ENCODE data around the gene OR1I1.
A peak's percentile ranks its signal among the peaks of the same experiment; 100 is the strongest.

The OR1I1 gene

GRCh38 chr19:15123900-15124299, 41.9 kb downstream of the OR1I1 start:
- Histone ChIP-seq H3K9ac (ENCODE audit: low read length) (peak overlapping the region; percentile 85), H3K9me2 (replicated peaks; ENCODE audit: insufficient read depth, low read length) (no peaks in the 10 kb centered on the region), H4K20me1 (ENCODE audit: low read depth, low read length) (no peaks in the 10 kb centered on the region), H3K4me2 (ENCODE audit: low read depth, low read length, poor library complexity, severe bottlenecking) (peak overlapping the region; percentile 82), H3K36me3 (ENCODE audit: low read length) (0 out of 2 replicates have a peak, but pooled peaks cover 4% of the 10 kb centered on the region), H3K27me3 (ENCODE audit: low read length) (no peaks in the 10 kb centered on the region), H3K9me3 (ENCODE audit: insufficient read depth, low read length) (no peaks in the 10 kb centered on the region), H2AFZ (ENCODE audit: low read depth, low read length, severe bottlenecking) (no peak overlapping the region), H3K27ac (ENCODE audit: low read depth, low read length) (no peak overlapping the region; the same call in 1 of the 2 replicates), H3F3A (ENCODE audit: insufficient read depth) (no peaks in the 10 kb centered on the region), H3K79me2 (ENCODE audit: insufficient read depth, low read length) (peaks cover 11% of the 10 kb centered on the region), H3K4me3 (ENCODE audit: insufficient read depth, low read length, poor library complexity, severe bottlenecking) (peak overlapping the region; percentile 79)
- TF ChIP-seq EZH2phosphoT487 (conservative IDR thresholded peaks at IDR 0.05; ENCODE audit: low read length) = no peak
- no peak for TF ChIP-seq CTCF (IDR thresholded peaks at IDR 0.05; ENCODE audit: insufficient read depth, low read length, poor library complexity, severe bottlenecking)

- Histone ChIP-seq H2AFZ (ENCODE audit: low read depth, low read length, severe bottlenecking) (peak overlapping the region; percentile 82), H3K27ac (ENCODE audit: low read depth, low read length) (peak overlapping the region; percentile 73)
Observed at GRCh38 chr19:15124572-15125231, 42.7 kb downstream of the OR1I1 start.

GRCh38 chr19:15125232-15126067, 43.4 kb downstream of the OR1I1 start:
- Histone ChIP-seq H3K4me2 (ENCODE audit: low read depth, low read length, poor library complexity, severe bottlenecking) (peak overlapping the region; percentile 82), H3K9ac (ENCODE audit: low read length) (peak overlapping the region; percentile 85), H2AFZ (ENCODE audit: low read depth, low read length, severe bottlenecking) (peak overlapping the region; percentile 82), H3K9me2 (replicated peaks; ENCODE audit: insufficient read depth, low read length) (no peaks in the 10 kb centered on the region), H3K27ac (ENCODE audit: low read depth, low read length) (peak overlapping the region; percentile 73), H3K27me3 (ENCODE audit: low read length) (no peaks in the 10 kb centered on the region), H3F3A (ENCODE audit: insufficient read depth) (no peaks in the 10 kb centered on the region), H4K20me1 (ENCODE audit: low read depth, low read length) (no peaks in the 10 kb centered on the region), H3K79me2 (ENCODE audit: insufficient read depth, low read length) (peaks cover 11% of the 10 kb centered on the region), H3K36me3 (ENCODE audit: low read length) (no peaks in the 10 kb centered on the region), H3K9me3 (ENCODE audit: insufficient read depth, low read length) (no peaks in the 10 kb centered on the region), H3K4me3 (ENCODE audit: insufficient read depth, low read length, poor library complexity, severe bottlenecking) (peak overlapping the region; percentile 79)
- TF ChIP-seq CTCF (IDR thresholded peaks at IDR 0.05; ENCODE audit: insufficient read depth, low read length, poor library complexity, severe bottlenecking) = no peak
- TF ChIP-seq EZH2phosphoT487 (conservative IDR thresholded peaks at IDR 0.05; ENCODE audit: low read length) = no peak

More at GRCh38 chr19:15124572-15125231, 42.7 kb downstream of the OR1I1 start:
- H3K4me3 ChIP-seq (ENCODE audit: insufficient read depth, low read length, poor library complexity, severe bottlenecking) = peak overlapping the region; percentile 79
- no peaks in the 10 kb centered on the region for H4K20me1 ChIP-seq (ENCODE audit: low read depth, low read length)
- H3K36me3 ChIP-seq (ENCODE audit: low read length) = no peaks in the 10 kb centered on the region
- H3K9ac ChIP-seq (ENCODE audit: low read length) = peak overlapping the region; percentile 85
- H3K4me2 ChIP-seq (ENCODE audit: low read depth, low read length, poor library complexity, severe bottlenecking) = peak overlapping the region; percentile 82
- TF ChIP-seq EZH2phosphoT487 (conservative IDR thresholded peaks at IDR 0.05; ENCODE audit: low read length) (no peak), CTCF (IDR thresholded peaks at IDR 0.05; ENCODE audit: insufficient read depth, low read length, poor library complexity, severe bottlenecking) (no peak)
- no peaks in the 10 kb centered on the region for H3K9me3 ChIP-seq (ENCODE audit: insufficient read depth, low read length)
- H3K27me3 ChIP-seq (ENCODE audit: low read length) = no peaks in the 10 kb centered on the region
- no peaks in the 10 kb centered on the region for H3F3A ChIP-seq (ENCODE audit: insufficient read depth)
- H3K9me2 ChIP-seq (replicated peaks; ENCODE audit: insufficient read depth, low read length) = no peaks in the 10 kb centered on the region
- H3K79me2 ChIP-seq (ENCODE audit: insufficient read depth, low read length) = peaks cover 11% of the 10 kb centered on the region

Measured in SU-DHL-6 (cell line).